CD4-positive, CD25-positive, alpha-beta regulatory T cell (primary cell): ENCODE results near the gene CNOT3. TPM values are rescaled to one million over a fixed set of nuclear protein-coding genes. Genes with fewer than 3 reads are reported as not detected.
"Not testable (repeated sequence)": the region's sequence is repeated elsewhere in the genome, so short reads cannot be mapped to it uniquely, and the experiment has no call there.

Experiments used
- ATAC-seq, 2 donors: fragments of 150-1000 bp; cut with Tn5 transposase; one replicate each; pipeline ENCODE4 v1.10.0; 2021; ENCODE audit warnings: low read depth in 2 of 2, moderate number of reproducible peaks in 2 of 2, moderate library complexity in 1 of 2
- DNase-seq, 3 donors: peaks; one replicate each; pipeline versions ENCODE4 v3.0.0 to v3.0.0-alpha.2; 2012 to 2022; ENCODE audit warnings: mixed read lengths in 1 of 3
- H3K27ac ChIP-seq: one replicate; pipeline ENCODE4 v1.7.0; 2013; ENCODE audit warnings: mild to moderate bottlenecking, low read length; ENCODE audit not compliant: insufficient read depth, poor library complexity, severe bottlenecking
- H3K27me3 ChIP-seq: one replicate; pipeline ENCODE4 v1.7.0; 2013; ENCODE audit warnings: low read length; ENCODE audit not compliant: control insufficient read depth, insufficient read depth
- H3K36me3 ChIP-seq: one replicate; pipeline ENCODE4 v1.7.0; 2013; ENCODE audit warnings: mild to moderate bottlenecking, low read length, moderate library complexity; ENCODE audit not compliant: control insufficient read depth, insufficient read depth
- H3K4me1 ChIP-seq: 2 replicates; pipeline ENCODE4 v1.7.0; 2013; ENCODE audit warnings: mild to moderate bottlenecking, low read length; ENCODE audit not compliant: insufficient read depth, control insufficient read depth, poor library complexity, severe bottlenecking
- H3K4me3 ChIP-seq: one replicate; pipeline ENCODE4 v1.7.0; 2013; ENCODE audit warnings: low read depth, mild to moderate bottlenecking, low read length, moderate library complexity
- H3K9me3 ChIP-seq, 2 experiments: 1 replicate in 1 of 2; 2 replicates in 1 of 2; pipeline ENCODE4 v1.7.0; 2013; ENCODE audit warnings: low read length in 2 of 2, mild to moderate bottlenecking in 1 of 2, moderate library complexity in 1 of 2; ENCODE audit not compliant: control insufficient read depth in 2 of 2
- H3K27ac Mint-ChIP-seq, 3 donors: one replicate each; pipeline ENCODE4 v1.8.0; 2020 to 2022; ENCODE audit warnings: mild to moderate bottlenecking in 3 of 3, mixed read lengths in 3 of 3, moderate library complexity in 2 of 3
- H3K27me3 Mint-ChIP-seq: one replicate; pipeline ENCODE4 v1.8.0; 2022; ENCODE audit warnings: mild to moderate bottlenecking, mixed read lengths
- H3K36me3 Mint-ChIP-seq: one replicate; pipeline ENCODE4 v1.8.0; 2020; ENCODE audit warnings: mixed read lengths
- H3K4me1 Mint-ChIP-seq, 4 donors: one replicate each; pipeline ENCODE4 v1.8.0; 2020 to 2022; ENCODE audit warnings: mixed read lengths in 4 of 4, mild to moderate bottlenecking in 1 of 4
- H3K4me3 Mint-ChIP-seq, 4 donors: one replicate each; pipeline ENCODE4 v1.8.0; 2020 to 2022; ENCODE audit warnings: mild to moderate bottlenecking in 4 of 4, mixed read lengths in 4 of 4, moderate library complexity in 3 of 4
- H3K9me3 Mint-ChIP-seq, 7 donors: one replicate each; pipeline ENCODE4 v1.8.0; 2020 to 2022; ENCODE audit warnings: mixed read lengths in 7 of 7, mild to moderate bottlenecking in 3 of 7, moderate library complexity in 2 of 7
- polyA plus RNA-seq, 4 donors: library from polyadenylated mRNA; unstranded; fragments of 300-500 nt; fragmentation: Illumina TruSeq; gene quantifications; one replicate each; pipeline ENCODE4 v1.2.3, GENCODE V29; 2021
- total RNA-seq: library from RNA; stranded (reverse); gene quantifications from one replicate; pipeline ENCODE4 v1.2.3, GENCODE V29; 2022

The CNOT3 gene
- total and polyA plus RNA-seq, 5 donors from 2014 or later = 3.9 to 56.9 (median 6.1) TPM

- H3K27ac ChIP-seq, H3K36me3 ChIP-seq, H3K4me3 Mint-ChIP-seq, H3K9me3 ChIP-seq, ATAC-seq, H3K36me3 Mint-ChIP-seq, H3K27me3 ChIP-seq, DNase-seq, H3K27me3 Mint-ChIP-seq, H3K9me3 Mint-ChIP-seq, H3K4me3 ChIP-seq: not testable (repeated sequence)
- H3K4me1 Mint-ChIP-seq = peaks cover 0 to 11% (median 0%) of the 10 kb centered on the region in 4 donors
- H3K27ac Mint-ChIP-seq = peak overlapping the region in 1 of 3 donors; percentile 74
- H3K4me1 ChIP-seq = peaks cover 13% of the 10 kb centered on the region
Measured at GRCh38 chr19:54171736-54172431, 34.3 kb downstream of the CNOT3 start.

- Mint-ChIP-seq H3K4me1 (peaks cover 0 to 11% (median 0%) of the 10 kb centered on the region in 4 donors), H3K36me3 (peaks cover 5% of the 10 kb centered on the region), H3K27ac (no peak within 1 kb of the TSS), H3K27me3 (peaks cover 4% of the 10 kb centered on the region), H3K4me3 (no peak within 1 kb of the TSS), H3K9me3 (no peaks in the 10 kb centered on the region)
- no peaks in the 10 kb centered on the region for H3K36me3 ChIP-seq
- H3K9me3 ChIP-seq = no peaks in the 10 kb centered on the region
- peak in 1 of 3 donors; percentile 34 for DNase-seq
- no peaks in the 10 kb centered on the region for H3K27me3 ChIP-seq
- no peak within 1 kb of the TSS for H3K27ac ChIP-seq
- peaks cover 13% of the 10 kb centered on the region for H3K4me1 ChIP-seq
- no peak within 1 kb of the TSS for H3K4me3 ChIP-seq
- no peak for ATAC-seq
Measured at GRCh38 chr19:54172471-54173358, 35.2 kb downstream of the CNOT3 start, which contains the start of gene TMC4. TSS of gene TMC4 (minus strand) at chr19:54173160. CDS start at chr19:54173117, 43 bp downstream.

- H3K4me1 Mint-ChIP-seq = peaks cover 0 to 9% (median under 1%) of the 10 kb centered on the region in 4 donors
- no peak overlapping the region for H3K4me3 Mint-ChIP-seq
- peaks cover 11% of the 10 kb centered on the region for H3K4me1 ChIP-seq
- peaks cover 9% of the 10 kb centered on the region for H3K36me3 Mint-ChIP-seq
- H3K27ac Mint-ChIP-seq = no peak overlapping the region
- H3K36me3 ChIP-seq = no peaks in the 10 kb centered on the region
- peaks cover 4% of the 10 kb centered on the region for H3K27me3 Mint-ChIP-seq
- no peaks in the 10 kb centered on the region for H3K9me3 Mint-ChIP-seq
- ATAC-seq = no peak
- DNase-seq = no peak
- no peak overlapping the region for H3K4me3 ChIP-seq
- no peaks in the 10 kb centered on the region for H3K9me3 ChIP-seq
- no peak overlapping the region for H3K27ac ChIP-seq
- H3K27me3 ChIP-seq = no peaks in the 10 kb centered on the region
Measured at GRCh38 chr19:54173359-54173699, 35.8 kb downstream of the CNOT3 start.

GRCh38 chr19:54173951-54174834 is 36.6 kb downstream of the CNOT3 start:
- H3K36me3 ChIP-seq = no peaks in the 10 kb centered on the region
- peaks cover 7% of the 10 kb centered on the region for H3K4me1 ChIP-seq
- no peaks in the 10 kb centered on the region for H3K9me3 Mint-ChIP-seq
- no peak overlapping the region for H3K27ac ChIP-seq
- no peak overlapping the region for H3K4me3 Mint-ChIP-seq
- H3K27me3 ChIP-seq = no peaks in the 10 kb centered on the region
- no peak overlapping the region for H3K4me3 ChIP-seq
- DNase-seq (no peak), ATAC-seq (no peak)
- H3K4me1 Mint-ChIP-seq = peaks cover 0 to 7% (median under 1%) of the 10 kb centered on the region in 4 donors
- peaks cover 10% of the 10 kb centered on the region for H3K36me3 Mint-ChIP-seq
- H3K27ac Mint-ChIP-seq = peak overlapping the region in 1 of 3 donors; percentile 56
- peaks cover 4% of the 10 kb centered on the region for H3K27me3 Mint-ChIP-seq
- H3K9me3 ChIP-seq = no peaks in the 10 kb centered on the region

- H3K36me3 Mint-ChIP-seq = peaks cover 10% of the 10 kb centered on the region
- no peaks in the 10 kb centered on the region for H3K36me3 ChIP-seq
- H3K4me3 ChIP-seq = no peak overlapping the region
- no peak overlapping the region for H3K4me3 Mint-ChIP-seq
- ATAC-seq = peak; percentile 74 to 76
- peak in 2 of 3 donors; percentile 43 to 46 for DNase-seq
- no peaks in the 10 kb centered on the region for H3K4me1 ChIP-seq
- peaks cover 0 to 3% (median 0%) of the 10 kb centered on the region in 7 donors for H3K9me3 Mint-ChIP-seq
- H3K27me3 Mint-ChIP-seq = no peaks in the 10 kb centered on the region
- no peaks in the 10 kb centered on the region for H3K9me3 ChIP-seq
- no peaks in the 10 kb centered on the region for H3K27me3 ChIP-seq
- H3K27ac Mint-ChIP-seq = peak overlapping the region in 1 of 3 donors; percentile 65
- H3K27ac ChIP-seq = no peak overlapping the region
- H3K4me1 Mint-ChIP-seq = peaks cover 0 to 2% (median under 1%) of the 10 kb centered on the region in 4 donors
Measured at GRCh38 chr19:54178581-54179261, 41.2 kb downstream of the CNOT3 start.

- H3K4me1 Mint-ChIP-seq = peaks cover 0 to 2% (median under 1%) of the 10 kb centered on the region in 4 donors
- H3K9me3 Mint-ChIP-seq = peaks cover 0 to 3% (median 0%) of the 10 kb centered on the region in 7 donors
- DNase-seq (no peak), ATAC-seq (no peak)
- peaks cover 17% of the 10 kb centered on the region for H3K36me3 Mint-ChIP-seq
- H3K36me3 ChIP-seq = no peaks in the 10 kb centered on the region
- H3K27me3 ChIP-seq = no peaks in the 10 kb centered on the region
- no peaks in the 10 kb centered on the region for H3K4me1 ChIP-seq
- H3K27ac ChIP-seq = no peak overlapping the region
- H3K27me3 Mint-ChIP-seq = no peaks in the 10 kb centered on the region
- H3K9me3 ChIP-seq = no peaks in the 10 kb centered on the region
- H3K4me3 Mint-ChIP-seq = no peak overlapping the region
- no peak overlapping the region for H3K27ac Mint-ChIP-seq
- H3K4me3 ChIP-seq = no peak overlapping the region
Measured at GRCh38 chr19:54179262-54179852, 41.8 kb downstream of the CNOT3 start.
